Lung (tissue), 12 donors: ENCODE results near the gene CDH4. TPM values are rescaled to one million over a fixed set of nuclear protein-coding genes. Genes with fewer than 3 reads are reported as not detected.

Source experiments
- ATAC-seq: fragments of 200-7000 bp; cut with Tn5 transposase; one replicate; pipeline ENCODE4 v1.9.1; 2020; ENCODE audit warnings: moderate number of reproducible peaks; ENCODE audit not compliant: insufficient read depth, low FRiP score
- DNase-seq, 3 donors: peaks; one replicate each; pipeline ENCODE4 v3.0.0-alpha.2; 2013 to 2017
- H3K27ac ChIP-seq, 2 donors: one replicate each; pipeline ENCODE4 v1.5.1; 2013; ENCODE audit warnings: mild to moderate bottlenecking in 2 of 2, moderate library complexity in 2 of 2, control low read depth in 1 of 2, inconsistent platforms in 1 of 2, low read depth in 1 of 2, low read length in 1 of 2
- H3K27me3 ChIP-seq, 3 donors: one replicate each; pipeline ENCODE4 v1.5.1; 2013; ENCODE audit warnings: low read length in 2 of 3; ENCODE audit not compliant: control insufficient read depth in 3 of 3, insufficient read depth in 3 of 3
- H3K36me3 ChIP-seq, 4 donors: one replicate each; pipeline ENCODE4 v1.5.1; 2013; ENCODE audit warnings: low read length in 4 of 4, mild to moderate bottlenecking in 1 of 4, moderate library complexity in 1 of 4; ENCODE audit not compliant: control insufficient read depth in 4 of 4, insufficient read depth in 4 of 4
- H3K4me1 ChIP-seq, 5 donors: one replicate each; pipeline ENCODE4 v1.5.1; 2013; ENCODE audit warnings: low read length in 5 of 5, mild to moderate bottlenecking in 2 of 5, moderate library complexity in 1 of 5; ENCODE audit not compliant: control insufficient read depth in 5 of 5, insufficient read depth in 5 of 5
- H3K4me3 ChIP-seq: one replicate; pipeline ENCODE4 v1.5.1; 2013; ENCODE audit warnings: mild to moderate bottlenecking, control low read depth, moderate library complexity
- H3K9ac ChIP-seq, 2 donors: one replicate each; pipeline ENCODE4 v1.5.1; 2013; ENCODE audit warnings: low read length in 2 of 2, control low read depth in 1 of 2; ENCODE audit not compliant: insufficient read depth in 1 of 2
- H3K9me3 ChIP-seq, 4 donors: one replicate each; pipeline ENCODE4 v1.5.1; 2013; ENCODE audit warnings: low read length in 3 of 4, mild to moderate bottlenecking in 1 of 4, moderate library complexity in 1 of 4; ENCODE audit not compliant: control insufficient read depth in 4 of 4, insufficient read depth in 3 of 4
- CTCF ChIP-seq: IDR thresholded peaks from 2 replicates; pipeline ENCODE4 v1.5.1; 2012; ENCODE audit warnings: mild to moderate bottlenecking; ENCODE audit errors: control extremely low read depth, extremely low read depth
- WGBS, 2 donors: extraction: QIAGEN DNeasy Blood & Tissue Kit; methylation state at CpG; one replicate each; pipeline ENCODE4 v1.1.7; 2013; 5-methylcytosine and 5-hydroxymethylcytosine counted together
- polyA plus RNA-seq, 2 donors: library from polyadenylated mRNA; stranded (reverse); fragments of 200-250 nt; gene quantifications; one replicate each; pipeline ENCODE4 v1.2.1, GENCODE V29; 2013
- total RNA-seq, 2 donors: library from RNA; depleted of rRNA in 1 of 2; stranded (reverse); fragments of >200 nt in 1 of 2; gene quantifications; one replicate each; pipeline ENCODE4 v1.2.1, GENCODE V29; 2014 to 2021
- donor health status: control.
- donor health status: control.
- donor health status: Bipolar disorder and iron deficiency.
- donor health status: healthy.
- donor health status: DM: yes; HTN: yes; CAD: no.

Gene CDH4
- total and polyA plus RNA-seq, 4 donors: 0.10 to 2.1 (median 0.34) TPM

GRCh38 chr20:61629602-61630390, 377.7 kb downstream of the CDH4 start:
- 63 to 84% methylated on average over 25 of the region's 25 CpGs for WGBS, 2 donors
- peaks cover 0 to 11% (median 0%) of the 10 kb centered on the region in 5 donors for H3K4me1 ChIP-seq
- H3K27me3 ChIP-seq: peaks cover 2 to 12% (median 4%) of the 10 kb centered on the region in 3 donors
- DNase-seq (peak in 1 of 3 donors; percentile 18), ATAC-seq (no peak)
- H3K9me3 ChIP-seq: peaks cover 0 to 4% (median 0%) of the 10 kb centered on the region in 4 donors
- no peak overlapping the region for H3K9ac ChIP-seq
- TF ChIP-seq CTCF: no peak
- H3K27ac ChIP-seq: no peak overlapping the region
- no peak overlapping the region for H3K4me3 ChIP-seq
- no peaks in the 10 kb centered on the region for H3K36me3 ChIP-seq

GRCh38 chr20:61630391-61630650, 378.3 kb downstream of the CDH4 start:
- peaks cover 0 to 11% (median 0%) of the 10 kb centered on the region in 5 donors for H3K4me1 ChIP-seq
- ATAC-seq (no peak), DNase-seq (no peak)
- H3K9me3 ChIP-seq: peaks cover 0 to 7% (median 0%) of the 10 kb centered on the region in 4 donors
- H3K36me3 ChIP-seq: no peaks in the 10 kb centered on the region
- 84 to 90% methylated on average over 5 of the region's 5 CpGs for WGBS, 2 donors
- no peak overlapping the region for H3K4me3 ChIP-seq
- H3K9ac ChIP-seq: no peak overlapping the region
- no peak for TF ChIP-seq CTCF
- H3K27me3 ChIP-seq: peaks cover 2 to 10% (median 4%) of the 10 kb centered on the region in 3 donors
- no peak overlapping the region for H3K27ac ChIP-seq

GRCh38 chr20:61630816-61631215, 378.8 kb downstream of the CDH4 start:
- H3K4me3 ChIP-seq: no peak overlapping the region
- WGBS, 2 donors: 74 to 87% methylated on average over 10 of the region's 10 CpGs
- no peak overlapping the region for H3K9ac ChIP-seq
- peaks cover 0 to 7% (median 0%) of the 10 kb centered on the region in 4 donors for H3K9me3 ChIP-seq
- DNase-seq (no peak), ATAC-seq (no peak)
- H3K36me3 ChIP-seq: no peaks in the 10 kb centered on the region
- peaks cover 2 to 10% (median 4%) of the 10 kb centered on the region in 3 donors for H3K27me3 ChIP-seq
- TF ChIP-seq CTCF: no peak
- H3K27ac ChIP-seq: no peak overlapping the region
- H3K4me1 ChIP-seq: peaks cover 0 to 11% (median 0%) of the 10 kb centered on the region in 5 donors
